GM23338 (cell line): ENCODE results near the gene RAB3B.

Source experiments
- CREB1 ChIP-seq: fragments of 250-450 bp; sonication (Bioruptor Pico); IDR thresholded peaks from 2 replicates; pipeline ENCODE4 v1.5.0; 2020; ENCODE audit warnings: low read depth, mild to moderate bottlenecking, moderate library complexity
- CTCF ChIP-seq, 2 experiments: fragments of 200-600 bp in 1 of 2; sonication (generic) in 1 of 2; conservative IDR thresholded peaks; 2 replicates each; pipeline versions ENCODE4 v1.5.1 to v1.6.1; 2016 to 2017; ENCODE audit warnings: antibody characterized with exemption in 2 of 2, low read depth in 2 of 2, mild to moderate bottlenecking in 2 of 2, moderate library complexity in 1 of 2
- EZH2phosphoT487 ChIP-seq: fragments of 200-600 bp; sonication (generic); IDR thresholded peaks from one replicate; pipeline ENCODE4 v1.8.1; 2018; ENCODE audit warnings: antibody characterized with exemption; ENCODE audit not compliant: unreplicated experiment
- NANOG ChIP-seq: IDR thresholded peaks from 2 replicates; pipeline ENCODE4 v1.6.1; 2016; ENCODE audit warnings: antibody characterized with exemption, borderline replicate concordance
- POLR2AphosphoS5 ChIP-seq: IDR thresholded peaks from 2 replicates; pipeline ENCODE4 v1.6.1; 2016; ENCODE audit warnings: antibody characterized with exemption, low read depth

DNA sequence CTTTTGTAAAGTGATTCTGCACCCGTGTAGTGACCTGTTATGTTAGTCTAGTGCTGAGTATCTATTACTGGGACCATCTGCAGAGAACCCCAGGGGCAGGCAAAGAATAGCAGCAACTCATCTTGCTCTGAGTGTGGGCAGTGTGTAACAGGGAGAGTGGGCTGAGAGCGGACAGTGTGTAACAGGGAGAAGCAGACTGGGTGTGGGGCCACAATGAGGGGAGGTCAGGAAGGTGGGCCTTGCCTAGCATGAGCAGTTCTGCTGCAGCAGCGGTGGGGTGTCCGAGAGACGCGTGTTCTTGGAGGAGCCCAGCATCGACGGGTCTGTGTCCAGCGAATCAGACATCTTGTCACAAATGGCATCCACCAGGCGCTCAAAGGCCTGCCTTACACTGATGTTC lies 70.8 kb downstream of the RAB3B start:
- TF ChIP-seq CTCF (conservative IDR thresholded peaks at IDR 0.05; ENCODE audit: low read depth in 2 of 2) (no peak), CREB1 (no peak), NANOG (no peak), EZH2phosphoT487 (no peak), POLR2AphosphoS5 (no peak)
